OCI-LY3 (cell line): Measurements from ENCODE around the gene UGDH.

Experiments
- CTCF ChIP-seq: fragments of 200-600, 300-600 bp; sonication (generic); IDR thresholded peaks from 2 replicates; pipeline ENCODE4 v1.5.1; 2014; ENCODE audit warnings: antibody characterized with exemption, low read length, low read depth
- EZH2phosphoT487 ChIP-seq: fragments of 200-600 bp; shearing (Covaris generic); IDR thresholded peaks from 2 replicates; pipeline ENCODE4 v1.6.1; 2018; ENCODE audit warnings: antibody characterized with exemption, mixed run types, low read depth

- no peak for TF ChIP-seq CTCF
- no peak for TF ChIP-seq EZH2phosphoT487
Observed at GRCh38 chr4:39494354-39494753, 32.9 kb downstream of the UGDH start.
